HG03108 (cell line): ENCODE measurements around the gene NTMT1.
"Not testable (repeated sequence)": the region's sequence is repeated elsewhere in the genome, so short reads cannot be mapped to it uniquely, and the experiment has no call there.

Experiments
- ATAC-seq: cut with Tn5 transposase; IDR thresholded peaks from one replicate; pipeline ENCODE4 v1.9.1; 2021; ENCODE audit warnings: moderate library complexity; ENCODE audit not compliant: unreplicated experiment

The NTMT1 gene

GRCh38 chr9:129649726-129650679 is 24.0 kb downstream of the NTMT1 start:
- no peak for ATAC-seq

GRCh38 chr9:129650680-129651235 is 24.8 kb downstream of the NTMT1 start:
- ATAC-seq = no peak

- no peak for ATAC-seq
Measured at GRCh38 chr9:129653823-129654553, 28.0 kb downstream of the NTMT1 start.

- no peak for ATAC-seq
Measured at GRCh38 chr9:129654554-129655040, 28.6 kb downstream of the NTMT1 start.

- no peak for ATAC-seq
Measured at GRCh38 chr9:129655154-129655553, 29.2 kb downstream of the NTMT1 start.

- no peak for ATAC-seq
Measured at GRCh38 chr9:129655696-129656095, 29.7 kb downstream of the NTMT1 start.

GRCh38 chr9:129656795-129657390 is 30.9 kb downstream of the NTMT1 start:
- ATAC-seq = no peak

GRCh38 chr9:129661029-129661428 is 35.1 kb downstream of the NTMT1 start:
- ATAC-seq = no peak

GRCh38 chr9:129662239-129662638 is 36.3 kb downstream of the NTMT1 start:
- not testable (repeated sequence) for ATAC-seq

- no peak for ATAC-seq
Measured at GRCh38 chr9:129664746-129665388, 38.9 kb downstream of the NTMT1 start.

- no peak for ATAC-seq
Measured at GRCh38 chr9:129665389-129665775, 39.4 kb downstream of the NTMT1 start, which contains the start of gene PRRX2. PRRX2 (plus strand) TSS chr9:129665647; CDS start chr9:129665868, 221 bp downstream.

GRCh38 chr9:129665814-129666520 is 40.0 kb downstream of the NTMT1 start:
- no peak for ATAC-seq

GRCh38 chr9:129666575-129666974 is 40.6 kb downstream of the NTMT1 start:
- ATAC-seq = no peak

- ATAC-seq = no peak
Measured at GRCh38 chr9:129667378-129667777, 41.4 kb downstream of the NTMT1 start.

- no peak for ATAC-seq
Measured at GRCh38 chr9:129667850-129668249, 41.9 kb downstream of the NTMT1 start.

- no peak for ATAC-seq
Measured at GRCh38 chr9:129669141-129669718, 43.3 kb downstream of the NTMT1 start.

GRCh38 chr9:129669946-129670345 is 44.0 kb downstream of the NTMT1 start:
- no peak for ATAC-seq

- ATAC-seq = no peak
Measured at GRCh38 chr9:129671065-129671464, 45.1 kb downstream of the NTMT1 start.

GRCh38 chr9:129671519-129671918 is 45.6 kb downstream of the NTMT1 start:
- ATAC-seq = no peak
